Epithelial cell of esophagus (primary cell): ENCODE data around the gene CLSTN2.

Experiments used
- DNase-seq: peaks from one replicate; pipeline ENCODE4 v3.0.0; 2010; ENCODE audit warnings: low read depth
- H3K4me3 ChIP-seq: 2 replicates; pipeline ENCODE4 v1.5.1; 2011; ENCODE audit warnings: mild to moderate bottlenecking, low read length, control low read depth
- TF ChIP-seq, protein P1 (sequence below): IDR thresholded peaks from 2 replicates; pipeline ENCODE4 v1.5.1; 2011; ENCODE audit warnings: low read depth, mild to moderate bottlenecking, low read length, control low read depth, inconsistent platforms; ENCODE audit not compliant: insufficient read depth; ENCODE audit errors: missing control alignments

Gene CLSTN2

GRCh38 chr3:140244893-140245292 is 309.9 kb downstream of the CLSTN2 start:
- DNase-seq: no peak
- no peak overlapping the region for H3K4me3 ChIP-seq
- TF ChIP-seq, protein P1, sequence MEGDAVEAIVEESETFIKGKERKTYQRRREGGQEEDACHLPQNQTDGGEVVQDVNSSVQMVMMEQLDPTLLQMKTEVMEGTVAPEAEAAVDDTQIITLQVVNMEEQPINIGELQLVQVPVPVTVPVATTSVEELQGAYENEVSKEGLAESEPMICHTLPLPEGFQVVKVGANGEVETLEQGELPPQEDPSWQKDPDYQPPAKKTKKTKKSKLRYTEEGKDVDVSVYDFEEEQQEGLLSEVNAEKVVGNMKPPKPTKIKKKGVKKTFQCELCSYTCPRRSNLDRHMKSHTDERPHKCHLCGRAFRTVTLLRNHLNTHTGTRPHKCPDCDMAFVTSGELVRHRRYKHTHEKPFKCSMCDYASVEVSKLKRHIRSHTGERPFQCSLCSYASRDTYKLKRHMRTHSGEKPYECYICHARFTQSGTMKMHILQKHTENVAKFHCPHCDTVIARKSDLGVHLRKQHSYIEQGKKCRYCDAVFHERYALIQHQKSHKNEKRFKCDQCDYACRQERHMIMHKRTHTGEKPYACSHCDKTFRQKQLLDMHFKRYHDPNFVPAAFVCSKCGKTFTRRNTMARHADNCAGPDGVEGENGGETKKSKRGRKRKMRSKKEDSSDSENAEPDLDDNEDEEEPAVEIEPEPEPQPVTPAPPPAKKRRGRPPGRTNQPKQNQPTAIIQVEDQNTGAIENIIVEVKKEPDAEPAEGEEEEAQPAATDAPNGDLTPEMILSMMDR: no peak

GRCh38 chr3:140246578-140246977 is 311.6 kb downstream of the CLSTN2 start:
- DNase-seq: no peak
- TF ChIP-seq, protein P1: no peak
- H3K4me3 ChIP-seq: no peak overlapping the region

DNA sequence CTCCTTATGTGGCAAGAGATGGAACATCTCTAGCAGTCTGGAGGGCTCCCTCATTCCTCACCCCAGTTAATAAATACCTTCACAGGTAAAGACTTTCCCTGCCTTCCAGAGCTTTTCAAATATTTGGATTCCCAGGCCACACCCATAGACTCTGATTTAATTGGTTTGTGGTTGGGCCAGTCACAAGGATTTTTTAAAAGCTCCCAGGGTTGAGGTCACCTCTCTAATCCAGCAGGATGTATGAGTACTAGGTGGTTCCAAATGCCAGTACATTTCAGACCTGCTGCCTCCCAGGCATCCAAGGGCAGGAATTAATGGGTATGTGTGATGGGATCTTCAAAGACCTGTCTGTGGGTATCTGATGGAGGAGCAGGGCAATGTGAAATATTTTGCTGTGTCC is 312.8 kb downstream of the CLSTN2 start:
- TF ChIP-seq, protein P1: no peak
- DNase-seq: no peak
- no peak overlapping the region for H3K4me3 ChIP-seq

DNA sequence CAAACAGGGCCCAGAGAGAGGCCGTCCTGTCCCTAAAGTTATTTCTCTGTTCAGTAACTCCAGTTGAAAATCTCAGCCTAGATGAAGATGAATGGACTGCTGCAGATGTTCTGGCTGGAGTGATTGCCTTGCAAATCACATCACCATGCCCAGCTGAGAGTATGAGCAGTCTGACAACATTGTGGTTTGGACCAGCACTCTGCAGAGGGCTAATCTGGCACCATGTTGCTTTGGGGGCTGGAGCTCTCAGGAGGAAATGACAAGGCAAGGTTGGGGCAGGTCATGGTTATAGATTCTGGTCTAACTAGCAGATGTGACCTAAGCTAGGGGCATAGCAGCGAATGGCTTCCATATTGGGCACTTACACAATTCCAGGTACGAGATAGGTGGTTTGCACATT is 314.2 kb downstream of the CLSTN2 start:
- TF ChIP-seq, protein P1: no peak
- no peak for DNase-seq

DNA sequence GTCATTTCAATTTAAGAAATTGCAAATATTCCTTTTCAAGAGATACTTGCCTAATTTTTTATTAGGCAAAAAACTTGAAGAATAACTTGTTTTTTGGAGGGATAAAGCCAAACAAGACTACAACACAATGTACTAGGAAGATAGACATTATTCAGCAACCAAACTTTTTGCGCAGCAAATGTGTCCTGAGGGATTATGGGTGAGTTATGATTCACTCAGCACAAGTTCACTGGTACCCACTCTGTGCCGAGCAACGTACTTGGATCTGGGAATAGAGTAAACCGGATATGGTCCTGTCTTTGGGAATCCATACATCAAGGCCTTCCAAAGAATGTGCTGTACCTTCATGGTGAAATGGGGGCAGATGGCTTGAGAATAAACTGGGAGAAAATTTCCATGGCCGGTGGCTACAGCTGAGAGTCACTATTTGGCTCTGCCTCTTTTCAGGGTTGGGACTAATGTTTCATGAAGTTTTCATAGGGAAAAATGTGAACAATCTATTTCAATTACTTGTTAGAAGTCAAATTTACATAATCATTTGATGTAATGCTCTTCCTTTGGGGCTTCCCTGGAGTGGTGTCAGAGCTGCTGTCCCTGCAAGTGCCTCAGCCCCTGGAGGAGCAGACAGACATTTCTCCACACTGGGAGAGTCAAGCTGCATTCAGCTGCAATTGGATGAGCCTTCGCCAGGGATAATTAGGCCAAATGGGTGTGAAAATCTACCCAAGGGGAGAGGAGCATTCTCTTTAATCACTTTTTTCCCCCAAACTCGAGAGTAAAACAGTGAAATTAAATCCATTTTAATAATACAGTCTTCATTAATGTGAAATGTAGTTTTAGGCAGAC is 315.2 kb downstream of the CLSTN2 start:
- TF ChIP-seq, protein P1: no peak
- no peak overlapping the region for H3K4me3 ChIP-seq
- DNase-seq: no peak

More for the DNA sequence above, 314.2 kb downstream of the CLSTN2 start:
- no peak overlapping the region for H3K4me3 ChIP-seq

- no peak for DNase-seq
- TF ChIP-seq, protein P1: no peak
- no peak overlapping the region for H3K4me3 ChIP-seq
Measured at GRCh38 chr3:140250945-140251344, 316.0 kb downstream of the CLSTN2 start.

DNA sequence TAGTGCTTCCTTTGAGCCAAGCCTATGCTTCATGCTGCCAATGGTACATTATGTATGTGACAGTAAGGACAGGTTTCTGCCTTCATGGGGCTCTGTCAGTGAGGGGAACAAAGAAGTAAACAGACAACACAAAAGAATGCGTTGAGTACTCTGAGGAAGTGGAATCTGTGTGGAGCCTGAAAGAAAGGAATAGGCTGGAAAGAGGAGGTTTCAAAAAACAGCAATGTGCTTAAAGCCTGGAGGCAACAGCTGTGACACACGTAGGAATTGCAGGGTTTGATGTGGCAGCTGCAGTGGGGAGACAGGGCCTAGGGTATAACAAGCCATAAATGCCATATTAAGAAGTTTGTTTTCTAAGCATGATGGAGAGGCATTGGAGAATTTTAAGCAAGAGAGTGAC is 316.7 kb downstream of the CLSTN2 start:
- DNase-seq: no peak
- H3K4me3 ChIP-seq: no peak overlapping the region
- TF ChIP-seq, protein P1: no peak
